Sciatic nerve (tissue), 2 donors: ENCODE measurements around the gene EGFR. TPM values are rescaled to one million over a fixed set of nuclear protein-coding genes. Genes with fewer than 3 reads are reported as not detected.

Experiments
- ATAC-seq: fragments of 200-7000 bp; cut with Tn5 transposase; one replicate; pipeline ENCODE4 v1.9.1; 2020; ENCODE audit warnings: mild to moderate bottlenecking, moderate library complexity
- DNase-seq: peaks from one replicate; pipeline ENCODE4 v3.0.0-alpha.2; 2020; ENCODE audit warnings: low spot score
- intact Hi-C: fragments of 100-400 bp; cut with DNase I; formaldehyde crosslinking; loops from one replicate; pipeline ENCODE4 v1.14.2; 2022
- total RNA-seq: library from RNA; stranded (reverse); fragmentation: NEBNext Ultra II Directional; extraction: Animal tissue kit (Norgen Biotek cat#: 25700); gene quantifications from one replicate; pipeline ENCODE4 v1.2.1, GENCODE V29; 2021
- donor health status: DM: no; HTN: no; CAD: no.
- donor health status: DM: no; HTN: no; CAD: no.

Gene EGFR
- total RNA-seq, 1 donor from 2014 or later, result 125 TPM

- intact Hi-C loops, result no loop called here
- ATAC-seq, result peak; percentile 80
- no peak for DNase-seq
Observed at GRCh38 chr7:55187701-55188491, 169.1 kb downstream of the EGFR start.

- DNase-seq (no peak), ATAC-seq (peak; percentile 2)
- intact Hi-C loops, result no loop called here
Observed at GRCh38 chr7:55188590-55189138, 169.8 kb downstream of the EGFR start.

- ATAC-seq (no peak), DNase-seq (no peak)
- intact Hi-C loops, result no loop called here
Observed at GRCh38 chr7:55189146-55189766, 170.4 kb downstream of the EGFR start.

- intact Hi-C loops, result no loop called here
- DNase-seq, result no peak
- ATAC-seq, result peak; percentile 18
Observed at GRCh38 chr7:55189878-55190436, 171.1 kb downstream of the EGFR start.

- ATAC-seq, result no peak
- intact Hi-C loops, result no loop called here
- no peak for DNase-seq
Observed at GRCh38 chr7:55190511-55191160, 171.8 kb downstream of the EGFR start.

- ATAC-seq, result no peak
- intact Hi-C loops, result no loop called here
- DNase-seq, result no peak
Observed at GRCh38 chr7:55191161-55191925, 172.5 kb downstream of the EGFR start.

GRCh38 chr7:55191926-55192692, 173.3 kb downstream of the EGFR start:
- no peak for ATAC-seq
- intact Hi-C loops, result no loop called here
- DNase-seq, result no peak

- DNase-seq, result no peak
- no peak for ATAC-seq
- intact Hi-C loops, result no loop called here
Observed at GRCh38 chr7:55192723-55193122, 173.9 kb downstream of the EGFR start.

GRCh38 chr7:55193245-55193644, 174.4 kb downstream of the EGFR start:
- intact Hi-C loops, result no loop called here
- DNase-seq (no peak), ATAC-seq (no peak)

- ATAC-seq (no peak), DNase-seq (no peak)
- intact Hi-C loops, result no loop called here
Observed at GRCh38 chr7:55194522-55194921, 175.7 kb downstream of the EGFR start.

GRCh38 chr7:55198634-55199392, 180.0 kb downstream of the EGFR start:
- no peak for DNase-seq
- intact Hi-C loops, result no loop called here
- ATAC-seq, result no peak

- no peak for ATAC-seq
- DNase-seq, result no peak
- intact Hi-C loops, result no loop called here
Observed at GRCh38 chr7:55199418-55199817, 180.6 kb downstream of the EGFR start.

GRCh38 chr7:55200441-55200840, 181.6 kb downstream of the EGFR start:
- intact Hi-C loops, result no loop called here
- ATAC-seq (no peak), DNase-seq (no peak)

GRCh38 chr7:55202150-55202913, 183.5 kb downstream of the EGFR start:
- DNase-seq, result no peak
- intact Hi-C loops, result no loop called here
- peak; percentile 16 for ATAC-seq

GRCh38 chr7:55203300-55203699, 184.5 kb downstream of the EGFR start:
- intact Hi-C loops, result no loop called here
- ATAC-seq (no peak), DNase-seq (no peak)

GRCh38 chr7:55205124-55205955, 186.5 kb downstream of the EGFR start:
- no peak for ATAC-seq
- no peak for DNase-seq
- intact Hi-C loops, result no loop called here
